Suprapubic skin (tissue), 4 donors: ENCODE results near the gene LRRTM4.

ENCODE experiments used
- EP300 ChIP-seq: sonication (generic); formaldehyde crosslinking; IDR thresholded peaks from one replicate; pipeline ENCODE4 v1.6.1; 2017; ENCODE audit warnings: antibody characterized with exemption
- POLR2A ChIP-seq, 2 donors: fragments of 450-650 bp; IDR thresholded peaks; one replicate each; pipeline ENCODE4 v1.6.1; 2017; ENCODE audit warnings: antibody characterized with exemption in 2 of 2, mild to moderate bottlenecking in 2 of 2, moderate library complexity in 2 of 2
- POLR2AphosphoS5 ChIP-seq, 3 donors: sonication (generic); formaldehyde crosslinking; IDR thresholded peaks; one replicate each; pipeline ENCODE4 v1.6.1; 2017; ENCODE audit warnings: antibody characterized with exemption in 3 of 3
- TF ChIP-seq, protein P1 (sequence below), 2 donors: fragments of 200-600 bp in 1 of 2; fragments of 450-650 bp in 1 of 2; sonication (generic) in 1 of 2; IDR thresholded peaks; one replicate each; pipeline ENCODE4 v1.5.1; 2016 to 2019; ENCODE audit warnings: antibody characterized with exemption in 2 of 2, mild to moderate bottlenecking in 1 of 2, moderate library complexity in 1 of 2

DNA sequence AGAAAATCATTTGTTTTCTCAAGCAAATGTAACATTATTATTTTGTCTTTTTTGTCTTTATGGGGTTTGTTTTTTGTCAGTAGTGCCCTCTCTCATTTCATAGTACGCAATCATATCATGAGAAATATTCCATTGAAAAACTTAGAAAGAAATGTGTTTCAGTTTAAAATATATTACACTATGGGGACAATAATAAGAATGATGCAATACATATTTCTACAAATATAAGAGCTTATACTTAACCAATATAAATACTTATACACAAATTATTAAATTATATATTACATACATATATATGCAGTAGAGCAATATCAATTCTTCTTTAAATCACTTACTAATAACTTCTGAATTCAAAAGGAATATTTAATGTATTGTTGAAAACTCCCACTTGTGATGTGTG is 13.7 kb downstream of the LRRTM4 start:
- TF ChIP-seq, protein P1, sequence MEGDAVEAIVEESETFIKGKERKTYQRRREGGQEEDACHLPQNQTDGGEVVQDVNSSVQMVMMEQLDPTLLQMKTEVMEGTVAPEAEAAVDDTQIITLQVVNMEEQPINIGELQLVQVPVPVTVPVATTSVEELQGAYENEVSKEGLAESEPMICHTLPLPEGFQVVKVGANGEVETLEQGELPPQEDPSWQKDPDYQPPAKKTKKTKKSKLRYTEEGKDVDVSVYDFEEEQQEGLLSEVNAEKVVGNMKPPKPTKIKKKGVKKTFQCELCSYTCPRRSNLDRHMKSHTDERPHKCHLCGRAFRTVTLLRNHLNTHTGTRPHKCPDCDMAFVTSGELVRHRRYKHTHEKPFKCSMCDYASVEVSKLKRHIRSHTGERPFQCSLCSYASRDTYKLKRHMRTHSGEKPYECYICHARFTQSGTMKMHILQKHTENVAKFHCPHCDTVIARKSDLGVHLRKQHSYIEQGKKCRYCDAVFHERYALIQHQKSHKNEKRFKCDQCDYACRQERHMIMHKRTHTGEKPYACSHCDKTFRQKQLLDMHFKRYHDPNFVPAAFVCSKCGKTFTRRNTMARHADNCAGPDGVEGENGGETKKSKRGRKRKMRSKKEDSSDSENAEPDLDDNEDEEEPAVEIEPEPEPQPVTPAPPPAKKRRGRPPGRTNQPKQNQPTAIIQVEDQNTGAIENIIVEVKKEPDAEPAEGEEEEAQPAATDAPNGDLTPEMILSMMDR (IDR thresholded peaks at IDR 0.05) = no peak
- TF ChIP-seq EP300 (no peak), POLR2A (IDR thresholded peaks at IDR 0.05) (no peak), POLR2AphosphoS5 (IDR thresholded peaks at IDR 0.05) (no peak)
